Subcutaneous adipose tissue (tissue), 4 donors: ENCODE data around the gene BICD2. TPM values are rescaled to one million over a fixed set of nuclear protein-coding genes. Genes with fewer than 3 reads are reported as not detected.

Experiments
- CTCF ChIP-seq: fragments of 450-650 bp; IDR thresholded peaks from one replicate; pipeline ENCODE4 v1.5.1; 2016; ENCODE audit warnings: low read depth, mild to moderate bottlenecking, control low read depth, antibody characterized with exemption, moderate library complexity
- total RNA-seq, 4 donors: library from RNA; depleted of rRNA; stranded (reverse); fragments of >200 nt; gene quantifications; one replicate each; pipeline ENCODE4 v1.1.0, GENCODE V29; 2016

Gene BICD2
- total RNA-seq, 4 donors from 2014 or later: 22.3 to 42.3 (median 37.2) TPM

DNA sequence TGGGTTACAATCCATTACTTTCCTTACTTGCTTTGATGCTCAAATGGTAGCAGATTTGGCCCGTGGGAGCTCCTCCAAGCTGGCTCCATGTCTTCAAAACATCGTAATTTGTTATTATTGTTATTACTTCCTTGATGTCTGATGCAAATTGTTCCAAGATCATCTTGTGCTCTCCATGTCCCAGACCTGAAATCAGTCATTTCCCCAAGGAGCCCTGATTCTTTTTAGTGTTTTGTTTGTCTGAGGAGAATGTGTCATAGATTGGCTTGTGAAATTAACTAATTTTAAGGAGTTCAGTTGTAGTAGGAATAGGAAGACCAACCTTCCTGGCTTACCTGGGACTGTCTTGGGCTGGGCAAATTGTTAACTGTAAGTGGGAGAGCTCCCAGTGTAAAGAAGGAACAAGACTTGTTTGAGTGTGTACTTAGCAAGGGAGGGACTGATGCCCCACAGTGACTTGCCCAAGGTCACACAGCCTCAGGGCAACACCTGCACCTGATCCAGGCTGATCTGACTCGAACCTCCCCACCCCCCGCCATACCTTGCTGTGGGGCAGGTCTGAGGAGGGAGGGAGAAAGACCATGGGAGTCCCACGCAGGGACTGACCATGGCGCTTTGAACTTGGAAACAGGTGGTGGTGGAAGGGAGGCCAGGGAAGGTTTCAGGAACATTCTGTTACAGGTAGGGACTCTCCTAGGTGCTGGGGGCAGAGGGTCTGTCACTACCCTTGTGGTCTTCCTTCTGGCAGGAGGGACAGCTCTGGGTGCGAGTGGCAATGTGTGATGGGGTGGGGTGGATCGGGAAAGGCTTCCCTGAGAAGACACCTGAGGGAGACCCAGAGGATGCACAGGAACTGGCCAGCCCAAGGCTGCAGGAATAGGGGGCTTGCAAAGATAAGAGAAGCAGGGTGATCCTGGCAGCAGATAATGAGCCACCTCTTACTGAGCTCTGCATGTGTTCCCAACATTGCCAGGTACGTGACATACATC, 2.7 kb upstream of the BICD2 start:
- no peak for TF ChIP-seq CTCF

- TF ChIP-seq CTCF: no peak
Measured at GRCh38 chr9:92764988-92765936, 629 bp upstream of the BICD2 start.

DNA sequence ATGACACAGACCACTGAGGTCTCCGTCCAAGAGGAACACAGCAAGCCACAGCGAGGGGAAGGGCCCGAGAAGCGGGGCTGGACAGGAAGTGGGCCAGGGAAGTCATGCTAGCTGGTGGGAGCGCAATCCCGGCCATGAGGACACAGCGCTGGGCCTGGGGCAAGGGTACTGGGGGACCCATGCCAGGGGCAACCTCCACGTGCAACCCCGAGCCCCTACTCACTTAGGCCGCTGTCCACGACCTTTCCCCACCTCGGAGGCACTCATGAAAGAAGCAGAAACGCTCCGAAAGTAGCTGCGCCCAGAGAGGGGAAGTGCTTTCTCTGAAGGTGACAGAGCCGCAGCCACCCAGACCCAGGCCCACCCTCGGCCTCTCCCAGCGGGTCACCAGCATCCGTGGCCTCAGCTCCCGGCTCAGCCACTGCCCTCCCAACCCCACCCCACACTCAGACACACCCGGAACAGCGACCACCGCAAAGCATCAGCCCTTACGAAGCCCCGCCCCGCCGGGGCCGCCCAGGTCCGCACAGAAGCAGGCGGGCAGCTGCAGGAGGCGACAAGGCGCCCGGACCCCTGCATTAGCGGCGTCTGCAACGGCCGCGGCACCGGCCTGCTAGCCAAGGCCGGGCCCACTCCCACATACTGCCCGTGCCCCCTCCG, 782 bp downstream of the BICD2 start:
- TF ChIP-seq CTCF: no peak

GRCh38 chr9:92762781-92763708, 1.6 kb downstream of the BICD2 start:
- TF ChIP-seq CTCF: no peak

DNA sequence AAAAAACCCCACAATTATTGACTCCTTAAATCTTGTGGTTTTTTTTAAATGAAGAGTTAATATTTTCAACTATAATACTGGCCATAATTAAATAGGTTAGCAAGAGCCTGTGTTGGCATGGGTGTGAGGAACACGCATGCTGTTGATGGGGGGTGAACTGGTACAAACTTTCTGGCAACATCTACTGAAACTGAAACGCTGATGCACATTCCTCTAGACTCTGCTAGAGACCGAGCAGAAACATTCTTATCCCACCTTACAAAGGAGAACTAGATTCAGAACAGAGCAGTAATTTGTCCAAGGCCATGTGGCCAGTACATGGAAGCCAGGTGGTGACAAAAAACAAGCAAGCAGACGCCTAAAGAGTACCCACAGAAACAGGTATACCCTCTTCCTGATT, 2.4 kb downstream of the BICD2 start:
- no peak for TF ChIP-seq CTCF

- TF ChIP-seq CTCF: no peak
Measured at GRCh38 chr9:92761686-92762085, 2.9 kb downstream of the BICD2 start.
